Measurements from ENCODE around the gene OR2K2.

Gene OR2K2

GRCh38 chr9:111330124-111330523, at the start of gene OR2K2:
TSS of gene OR2K2 (minus strand) at chr9:111330224. CDS start at chr9:111328433, 1,791 bp downstream.
- no peak for TF ChIP-seq CTCF (conservative IDR thresholded peaks at IDR 0.05; ENCODE audit: low read depth, low read length)
- no peak for DNase-seq (ENCODE audit: low read depth)
- H3K4me3 ChIP-seq (ENCODE audit: low read depth, low read length) = no peak within 1 kb of the TSS

- DNase-seq (ENCODE audit: low read depth) = peak; percentile 48
- no peak overlapping the region for H3K4me3 ChIP-seq (ENCODE audit: low read depth, low read length)
- no peak for TF ChIP-seq CTCF (conservative IDR thresholded peaks at IDR 0.05; ENCODE audit: low read depth, low read length)
These were observed 46.0 kb upstream of the OR2K2 start for GRCh38 chr9:111375817-111376564.

- TF ChIP-seq CTCF (conservative IDR thresholded peaks at IDR 0.05; ENCODE audit: low read depth, low read length) = no peak
- no peak overlapping the region for H3K4me3 ChIP-seq (ENCODE audit: low read depth, low read length)
- no peak for DNase-seq (ENCODE audit: low read depth)
These were observed 45.0 kb upstream of the OR2K2 start for GRCh38 chr9:111375062-111375461.

GRCh38 chr9:111372297-111372696, 42.3 kb upstream of the OR2K2 start:
- DNase-seq (ENCODE audit: low read depth) = no peak
- no peak for TF ChIP-seq CTCF (conservative IDR thresholded peaks at IDR 0.05; ENCODE audit: low read depth, low read length)
- no peak overlapping the region for H3K4me3 ChIP-seq (ENCODE audit: low read depth, low read length)

GRCh38 chr9:111366978-111367377, 37.0 kb upstream of the OR2K2 start:
- TF ChIP-seq CTCF (conservative IDR thresholded peaks at IDR 0.05; ENCODE audit: low read depth, low read length) = no peak
- no peak for DNase-seq (ENCODE audit: low read depth)

GRCh38 chr9:111362526-111362925, 32.5 kb upstream of the OR2K2 start:
- H3K4me3 ChIP-seq (ENCODE audit: low read depth, low read length) = no peak overlapping the region
- DNase-seq (ENCODE audit: low read depth) = no peak
- no peak for TF ChIP-seq CTCF (conservative IDR thresholded peaks at IDR 0.05; ENCODE audit: low read depth, low read length)

More at GRCh38 chr9:111366978-111367377, 37.0 kb upstream of the OR2K2 start:
- no peak overlapping the region for H3K4me3 ChIP-seq (ENCODE audit: low read depth, low read length)

- no peak for DNase-seq (ENCODE audit: low read depth)
- TF ChIP-seq CTCF (conservative IDR thresholded peaks at IDR 0.05; ENCODE audit: low read depth, low read length) = no peak
- no peak overlapping the region for H3K4me3 ChIP-seq (ENCODE audit: low read depth, low read length)
These were observed 30.9 kb upstream of the OR2K2 start for GRCh38 chr9:111360881-111361280.

Data from choroid plexus epithelial cell (primary cell).